T-helper 1 cell treated with Interleukin-12 subunit alpha and Interleukin-12 subunit beta and Interleukin-4 antibody, amounts not matched to agents 30 μg/mL and 1 μg/mL, for 36 hours (primary cell): ENCODE measurements around the gene MYO18A.
A peak's percentile ranks its signal among the peaks of the same experiment; 100 is the strongest.
"Not testable (repeated sequence)": the region's sequence is repeated elsewhere in the genome, so short reads cannot be mapped to it uniquely, and the experiment has no call there.

ENCODE experiments used
- H3K27ac Mint-ChIP-seq: one replicate; pipeline ENCODE4 v1.8.0; 2021; ENCODE audit warnings: mild to moderate bottlenecking, mixed read lengths
- H3K27me3 Mint-ChIP-seq: one replicate; pipeline ENCODE4 v1.8.0; 2021; ENCODE audit warnings: low read depth, mixed read lengths
- H3K36me3 Mint-ChIP-seq: one replicate; pipeline ENCODE4 v1.8.0; 2021; ENCODE audit warnings: low read depth, mixed read lengths
- H3K4me1 Mint-ChIP-seq: one replicate; pipeline ENCODE4 v1.8.0; 2021; ENCODE audit warnings: low read depth, mixed read lengths
- H3K4me3 Mint-ChIP-seq: one replicate; pipeline ENCODE4 v1.8.0; 2021; ENCODE audit warnings: mild to moderate bottlenecking, moderate library complexity, mixed read lengths
- H3K9me3 Mint-ChIP-seq: one replicate; pipeline ENCODE4 v1.8.0; 2021; ENCODE audit warnings: mixed read lengths

Gene MYO18A

GRCh38 chr17:29178750-29179231, 1.4 kb downstream of the MYO18A start:
- H3K27me3 Mint-ChIP-seq, result peaks cover 18% of the 10 kb centered on the region

GRCh38 chr17:29177871-29178749, 2.1 kb downstream of the MYO18A start:
- Mint-ChIP-seq H3K27me3 (peaks cover 18% of the 10 kb centered on the region), H3K9me3 (no peaks in the 10 kb centered on the region), H3K36me3 (no peaks in the 10 kb centered on the region), H3K4me3 (peak overlapping the region; percentile 85), H3K4me1 (peaks cover 31% of the 10 kb centered on the region), H3K27ac (no peak overlapping the region)

More at GRCh38 chr17:29178750-29179231, 1.4 kb downstream of the MYO18A start:
- H3K9me3 Mint-ChIP-seq, result no peaks in the 10 kb centered on the region
- H3K27ac Mint-ChIP-seq, result no peak overlapping the region
- no peaks in the 10 kb centered on the region for H3K36me3 Mint-ChIP-seq
- H3K4me3 Mint-ChIP-seq, result peak overlapping the region; percentile 48
- peaks cover 31% of the 10 kb centered on the region for H3K4me1 Mint-ChIP-seq

- Mint-ChIP-seq H3K27me3 (peaks cover 12% of the 10 kb centered on the region), H3K9me3 (no peaks in the 10 kb centered on the region), H3K4me3 (peak overlapping the region; percentile 85), H3K36me3 (no peaks in the 10 kb centered on the region), H3K4me1 (peaks cover 31% of the 10 kb centered on the region), H3K27ac (peak overlapping the region; percentile 13)
Observed at GRCh38 chr17:29177541-29177870, 2.7 kb downstream of the MYO18A start.

DNA sequence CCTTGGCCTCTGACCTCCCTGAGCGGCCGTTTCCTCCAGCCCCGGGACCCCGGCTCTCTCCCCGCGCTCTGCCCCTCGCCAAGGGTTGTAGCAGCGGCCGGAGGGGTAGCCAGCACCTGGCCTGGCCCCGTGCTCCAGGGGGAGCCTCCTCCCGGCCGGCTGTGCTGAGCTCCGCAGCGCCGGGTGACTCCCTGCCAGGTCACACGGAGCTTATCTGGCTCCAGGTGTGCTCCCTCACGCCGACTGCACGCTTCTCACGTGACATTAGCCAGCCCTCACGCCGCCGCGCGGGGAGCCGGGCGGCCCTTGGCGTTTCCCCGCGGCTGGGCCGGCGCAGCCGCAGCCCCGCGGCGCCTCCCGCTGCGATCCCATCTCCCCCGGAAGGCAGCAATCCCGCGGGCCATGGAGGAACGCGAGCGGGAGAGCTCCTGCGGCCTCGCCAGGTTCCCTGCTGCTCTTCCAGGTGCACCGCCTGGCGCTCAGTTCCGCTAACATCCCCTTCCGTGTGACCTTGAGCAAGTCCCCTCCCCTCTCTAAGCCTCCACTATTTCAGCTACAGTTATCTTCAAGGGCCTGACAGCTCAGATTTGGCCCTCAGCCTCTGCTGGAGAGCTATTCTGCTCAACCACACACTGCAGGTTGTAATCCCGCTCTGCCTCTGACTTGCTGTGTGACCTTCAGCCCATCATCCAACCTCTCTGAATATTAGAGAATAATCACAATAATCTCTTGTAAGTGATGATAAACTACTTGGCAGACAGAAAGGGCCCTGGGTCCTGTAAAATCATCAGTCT, 3.4 kb downstream of the MYO18A start:
- Mint-ChIP-seq H3K9me3 (no peaks in the 10 kb centered on the region), H3K27me3 (peaks cover 8% of the 10 kb centered on the region), H3K4me3 (peak overlapping the region; percentile 85), H3K27ac (peak overlapping the region; percentile 68), H3K4me1 (peaks cover 31% of the 10 kb centered on the region), H3K36me3 (no peaks in the 10 kb centered on the region)

DNA sequence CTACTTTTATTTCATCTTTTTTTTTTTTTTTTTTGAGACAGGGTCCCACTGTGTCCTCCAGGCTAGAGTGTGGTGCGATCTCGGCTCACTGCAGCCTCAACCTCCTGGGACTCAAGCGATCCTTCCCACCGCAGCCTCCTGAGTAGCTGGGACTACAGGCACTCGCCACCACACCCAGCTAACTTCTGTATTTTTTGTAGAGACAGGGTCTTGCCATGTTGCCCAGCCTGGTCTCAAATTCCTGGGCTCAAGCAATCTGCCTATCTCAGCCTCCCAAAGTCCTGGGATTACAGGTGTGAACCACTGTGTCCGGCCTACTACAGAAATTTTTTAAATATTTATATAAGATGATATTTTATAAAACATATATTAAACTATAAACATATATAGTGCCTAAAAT, 4.8 kb downstream of the MYO18A start:
- Mint-ChIP-seq H3K36me3 (no peaks in the 10 kb centered on the region), H3K27me3 (no peaks in the 10 kb centered on the region), H3K9me3 (no peaks in the 10 kb centered on the region), H3K4me1 (peaks cover 22% of the 10 kb centered on the region), H3K4me3 (no peak overlapping the region), H3K27ac (no peak overlapping the region)

DNA sequence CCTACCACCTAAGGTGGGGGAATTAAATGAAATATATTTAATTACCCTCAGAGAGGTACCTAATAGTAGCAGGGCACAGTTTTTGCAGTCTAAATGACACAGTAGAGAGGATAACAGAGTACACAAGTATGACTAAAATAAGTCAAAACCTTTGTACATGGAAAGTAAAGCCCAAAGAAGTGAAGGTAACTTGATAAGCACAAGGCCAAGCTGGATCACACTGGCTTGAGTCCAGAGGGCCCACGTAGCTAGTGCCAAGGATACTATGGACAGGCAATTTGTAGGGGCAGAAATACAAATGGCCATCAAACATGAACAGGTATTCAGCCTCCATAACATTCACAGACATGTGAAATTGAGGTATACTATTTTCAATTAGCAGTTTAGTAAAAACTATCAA, 7.6 kb downstream of the MYO18A start:
- H3K36me3 Mint-ChIP-seq, result no peaks in the 10 kb centered on the region
- H3K27ac Mint-ChIP-seq, result no peak overlapping the region
- H3K27me3 Mint-ChIP-seq, result no peaks in the 10 kb centered on the region

DNA sequence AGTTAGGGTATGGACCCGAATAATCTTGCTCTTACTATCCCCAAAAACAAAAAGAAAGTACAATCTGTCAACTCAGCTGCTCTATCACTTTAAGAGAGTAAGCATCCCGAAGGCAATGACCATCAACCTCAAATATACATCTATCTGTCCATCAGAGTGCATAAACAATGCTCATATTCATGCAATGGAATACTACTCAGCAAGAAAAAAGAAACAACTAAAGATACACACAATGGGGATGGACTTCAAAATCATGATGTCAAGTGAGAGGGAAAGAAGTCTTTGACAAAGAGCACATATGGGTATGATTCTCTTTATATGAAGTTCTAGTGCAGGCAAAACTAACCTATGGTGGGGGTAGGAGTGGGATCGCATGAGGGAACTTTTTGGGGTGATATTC, 9.5 kb downstream of the MYO18A start:
- no peaks in the 10 kb centered on the region for H3K4me1 Mint-ChIP-seq
- H3K9me3 Mint-ChIP-seq, result no peaks in the 10 kb centered on the region
- peaks cover 3% of the 10 kb centered on the region for H3K36me3 Mint-ChIP-seq
- H3K27ac Mint-ChIP-seq, result no peak overlapping the region
- H3K27me3 Mint-ChIP-seq, result no peaks in the 10 kb centered on the region
- H3K4me3 Mint-ChIP-seq, result no peak overlapping the region

More for the DNA sequence above, 7.6 kb downstream of the MYO18A start:
- Mint-ChIP-seq H3K4me3 (no peak overlapping the region), H3K4me1 (peaks cover 12% of the 10 kb centered on the region), H3K9me3 (no peaks in the 10 kb centered on the region)

DNA sequence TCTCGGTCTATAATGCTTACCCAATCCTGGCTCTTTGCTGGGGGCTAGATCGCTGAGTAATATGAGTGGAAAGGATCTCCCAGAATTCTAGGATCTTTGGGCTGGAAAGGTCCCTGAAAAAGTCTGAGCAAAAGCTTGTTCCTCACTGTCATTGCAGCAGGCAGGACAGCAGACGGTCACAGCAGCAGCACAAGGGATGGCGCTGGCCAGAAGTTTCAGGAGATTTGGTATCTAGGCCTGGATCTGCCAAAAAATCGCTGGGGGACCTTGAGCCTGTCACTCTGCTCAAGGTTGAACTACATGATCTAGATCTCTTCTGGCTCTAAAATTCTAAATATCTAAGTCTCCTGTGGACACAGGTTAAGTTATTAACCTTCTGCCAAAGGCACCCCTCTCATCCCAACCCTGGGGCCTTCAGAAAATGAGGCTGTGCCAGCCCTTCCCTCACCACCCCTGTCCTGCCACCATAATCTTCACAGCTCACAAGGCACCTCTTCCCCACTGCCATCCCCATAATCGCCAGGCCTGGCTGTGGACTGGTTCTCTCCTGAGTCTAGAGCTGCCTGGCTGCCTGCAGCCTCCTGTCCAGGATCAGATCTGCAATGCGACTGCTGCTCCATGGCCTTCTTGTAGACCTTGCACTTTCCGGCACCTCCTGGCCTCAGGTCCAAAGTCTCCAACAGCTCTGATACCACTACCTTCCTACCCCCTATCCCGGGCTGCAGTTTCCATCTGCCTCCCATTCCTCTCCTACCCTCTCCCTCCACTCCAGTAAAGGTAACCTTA, 10.2 kb downstream of the MYO18A start:
- no peaks in the 10 kb centered on the region for H3K27me3 Mint-ChIP-seq
- H3K36me3 Mint-ChIP-seq, result peaks cover 3% of the 10 kb centered on the region
- H3K4me3 Mint-ChIP-seq, result no peak overlapping the region
- H3K27ac Mint-ChIP-seq, result no peak overlapping the region
- no peaks in the 10 kb centered on the region for H3K9me3 Mint-ChIP-seq
- H3K4me1 Mint-ChIP-seq, result no peaks in the 10 kb centered on the region

DNA sequence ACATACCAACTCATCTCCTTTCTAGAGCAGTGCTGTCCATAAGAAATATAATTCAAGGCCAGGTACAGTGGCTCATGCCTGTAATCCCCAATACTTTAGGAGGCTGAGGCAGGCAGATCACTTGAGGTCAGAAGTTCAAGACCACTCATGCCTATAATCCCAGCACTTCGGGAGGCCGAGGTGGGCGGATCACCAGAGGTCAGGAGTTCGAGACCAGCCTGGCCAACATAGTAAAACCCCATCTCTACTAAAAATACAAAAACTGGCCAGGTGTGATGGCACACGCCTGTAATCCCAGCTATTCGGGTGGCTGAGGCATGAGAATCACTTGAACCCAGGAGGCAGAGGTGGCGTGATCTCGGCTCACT, 11.5 kb downstream of the MYO18A start:
- H3K4me3 Mint-ChIP-seq, H3K9me3 Mint-ChIP-seq, H3K27me3 Mint-ChIP-seq, H3K4me1 Mint-ChIP-seq, H3K27ac Mint-ChIP-seq, H3K36me3 Mint-ChIP-seq: not testable (repeated sequence)

DNA sequence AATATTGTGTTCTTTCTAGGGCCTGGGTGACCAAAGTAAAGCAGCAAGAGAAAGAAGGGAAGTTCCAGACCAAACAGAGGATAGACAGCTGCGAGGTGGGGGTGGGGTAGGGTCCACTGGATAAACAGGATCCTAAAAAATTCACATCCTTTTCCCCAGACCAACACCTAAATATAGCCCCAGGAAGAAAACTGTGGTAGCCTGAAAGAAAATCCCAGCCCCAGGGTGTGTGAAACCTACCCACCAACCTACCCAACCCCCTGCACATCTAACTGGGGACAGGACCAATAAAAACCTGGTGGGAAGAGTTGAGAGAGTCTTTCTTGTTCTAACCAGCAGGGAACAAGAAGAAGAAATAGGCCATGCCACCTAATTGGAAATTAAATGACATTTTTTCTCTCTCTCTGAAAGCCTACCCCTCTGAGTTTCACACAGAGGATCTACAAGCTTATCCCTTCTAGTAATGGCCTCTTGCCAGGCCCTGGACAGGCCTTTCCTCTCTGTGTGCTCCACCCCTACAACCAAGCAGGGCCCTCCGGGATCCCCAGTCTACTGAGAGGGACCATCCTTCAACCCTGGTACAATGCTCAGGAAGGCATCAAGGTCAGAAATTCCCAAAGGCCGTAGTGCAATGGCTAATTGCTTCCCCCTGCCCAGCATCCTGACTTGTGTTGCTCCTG, 12.0 kb downstream of the MYO18A start:
- no peak overlapping the region for H3K27ac Mint-ChIP-seq
- no peaks in the 10 kb centered on the region for H3K4me1 Mint-ChIP-seq
- H3K4me3 Mint-ChIP-seq, result no peak overlapping the region
- no peaks in the 10 kb centered on the region for H3K9me3 Mint-ChIP-seq
- H3K27me3 Mint-ChIP-seq, result no peaks in the 10 kb centered on the region
- H3K36me3 Mint-ChIP-seq, result peaks cover 3% of the 10 kb centered on the region

GRCh38 chr17:29167393-29168078, 12.7 kb downstream of the MYO18A start:
- Mint-ChIP-seq H3K27ac (no peak overlapping the region), H3K4me1 (no peaks in the 10 kb centered on the region), H3K36me3 (peaks cover 3% of the 10 kb centered on the region), H3K27me3 (no peaks in the 10 kb centered on the region), H3K9me3 (no peaks in the 10 kb centered on the region), H3K4me3 (no peak overlapping the region)

- Mint-ChIP-seq H3K9me3 (no peaks in the 10 kb centered on the region), H3K36me3 (peaks cover 3% of the 10 kb centered on the region), H3K27ac (no peak overlapping the region), H3K4me3 (no peak overlapping the region), H3K27me3 (no peaks in the 10 kb centered on the region), H3K4me1 (no peaks in the 10 kb centered on the region)
Observed at GRCh38 chr17:29166507-29166887, 13.7 kb downstream of the MYO18A start.

DNA sequence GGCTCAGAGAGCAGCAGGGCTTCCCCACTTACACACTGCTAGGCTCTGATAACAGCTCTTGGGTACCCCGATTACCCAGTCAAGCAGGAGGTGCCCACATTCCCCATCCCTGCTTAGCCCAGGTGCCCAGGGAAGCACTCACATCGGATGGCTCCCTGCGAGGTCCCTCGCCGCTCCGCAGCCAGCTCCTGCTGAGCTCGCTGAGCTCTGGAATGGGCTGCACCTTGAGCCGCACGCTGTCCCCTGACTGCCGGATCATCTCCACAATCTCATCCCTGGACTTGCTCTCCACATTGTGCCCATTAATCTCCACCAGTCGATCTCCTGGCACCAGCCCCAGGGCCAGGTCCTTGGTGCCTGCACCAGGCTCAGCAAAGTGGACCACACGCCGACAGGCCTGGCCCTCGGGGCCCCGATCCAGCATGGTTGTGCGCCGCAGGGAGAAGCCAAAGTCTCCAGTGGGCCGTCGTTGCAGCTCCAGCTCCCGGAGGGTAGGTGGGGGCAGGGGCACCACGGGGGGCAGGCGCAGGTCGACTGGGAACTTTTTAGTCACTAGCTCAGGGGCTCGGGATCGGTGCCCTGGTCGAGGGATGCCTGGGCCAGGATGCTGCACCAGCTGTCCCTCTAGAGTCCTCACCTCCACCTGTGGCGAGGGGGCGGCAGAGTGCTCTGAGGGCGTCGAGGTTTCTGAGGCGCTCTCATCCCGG, 14.2 kb downstream of the MYO18A start:
- no peaks in the 10 kb centered on the region for H3K27me3 Mint-ChIP-seq
- H3K4me3 Mint-ChIP-seq, result no peak overlapping the region
- no peaks in the 10 kb centered on the region for H3K4me1 Mint-ChIP-seq
- peaks cover 3% of the 10 kb centered on the region for H3K36me3 Mint-ChIP-seq
- H3K27ac Mint-ChIP-seq, result no peak overlapping the region
- no peaks in the 10 kb centered on the region for H3K9me3 Mint-ChIP-seq
